Measurements from ENCODE around the gene NAA10. TPM values are rescaled to one million over a fixed set of nuclear protein-coding genes. Genes with fewer than 3 reads are reported as not detected.

NAA10 gene
- total and polyA plus RNA-seq, 8 donors, result 23.2 to 161 (median 57.3) TPM

- peak; percentile 45 to 60 for DNase-seq
- peaks cover 0 to 9% (median 0%) of the 10 kb centered on the region in 3 donors for H3K27me3 ChIP-seq
- no peak for TF ChIP-seq POLR2A (IDR thresholded peaks at IDR 0.05)
- TF ChIP-seq EP300 (IDR thresholded peaks at IDR 0.05), result no peak
- no peak for TF ChIP-seq POLR2AphosphoS5 (IDR thresholded peaks at IDR 0.05)
- no peak for TF ChIP-seq CTCF (IDR thresholded peaks at IDR 0.05)
- H3K9me3 ChIP-seq, result no peaks in the 10 kb centered on the region
- H3K4me3 ChIP-seq, result peak within 1 kb of the TSS; percentile 32 to 39 (median 38)
- H3K36me3 ChIP-seq, result peaks cover 0 to 16% (median 12%) of the 10 kb centered on the region in 4 donors
- intact Hi-C loops (cut with DNase I; ENCODE audit: low total_unique reads), result no loop called here
- H3K4me1 ChIP-seq, result peaks cover 0 to 39% (median 8%) of the 10 kb centered on the region in 4 donors
- WGBS, 5 donors, result 20 to 35% (median 28%) methylated on average over 1 to 31 of the region's 31 CpGs
- H3K27ac ChIP-seq, result peak within 1 kb of the TSS in 4 of 5 donors; percentile 27 to 76 (median 52)
Observed at GRCh38 chrX:153944140-153944799, 9.4 kb upstream of the NAA10 start, which contains the start of gene RENBP. RENBP (minus strand) TSS chrX:153944643; CDS start chrX:153944610, 33 bp downstream.

- Histone ChIP-seq H3K27ac (peak overlapping the region in 2 of 5 donors; percentile 13 to 22), H3K4me1 (peaks cover 0 to 21% (median 4%) of the 10 kb centered on the region in 4 donors), H3K9me3 (no peaks in the 10 kb centered on the region), H3K4me3 (peak overlapping the region in 1 of 4 donors; percentile 9), H3K27me3 (peaks cover 0 to 9% (median 0%) of the 10 kb centered on the region in 3 donors), H3K36me3 (no peaks in the 10 kb centered on the region)
- 38 to 60% (median 46%) methylated on average over 7 to 23 of the region's 23 CpGs for WGBS, 5 donors
- DNase-seq, result no peak
- intact Hi-C loops (cut with DNase I; ENCODE audit: low total_unique reads), result no loop called here
- TF ChIP-seq POLR2A (IDR thresholded peaks at IDR 0.05) (no peak), CTCF (IDR thresholded peaks at IDR 0.05) (no peak), POLR2AphosphoS5 (IDR thresholded peaks at IDR 0.05) (no peak), EP300 (IDR thresholded peaks at IDR 0.05) (no peak)
Observed at GRCh38 chrX:153941336-153942252, 6.8 kb upstream of the NAA10 start.

GRCh38 chrX:153939573-153939972 is 4.7 kb upstream of the NAA10 start:
- Histone ChIP-seq H3K27me3 (peaks cover 0 to 9% (median 0%) of the 10 kb centered on the region in 3 donors), H3K4me3 (no peak overlapping the region), H3K36me3 (no peaks in the 10 kb centered on the region), H3K9me3 (no peaks in the 10 kb centered on the region), H3K27ac (no peak overlapping the region), H3K4me1 (peaks cover 0 to 20% (median 12%) of the 10 kb centered on the region in 4 donors)
- no peak for TF ChIP-seq POLR2A (IDR thresholded peaks at IDR 0.05)
- no peak for TF ChIP-seq POLR2AphosphoS5 (IDR thresholded peaks at IDR 0.05)
- TF ChIP-seq CTCF (IDR thresholded peaks at IDR 0.05), result no peak
- no peak for TF ChIP-seq EP300 (IDR thresholded peaks at IDR 0.05)
- WGBS, 5 donors, result 56 to 72% (median 66%) methylated on average over 6 to 7 of the region's 7 CpGs
- DNase-seq, result no peak
- intact Hi-C loops (cut with DNase I; ENCODE audit: low total_unique reads), result no loop called here

- DNase-seq, result no peak
- H3K27me3 ChIP-seq, result no peaks in the 10 kb centered on the region
- H3K27ac ChIP-seq, result no peak overlapping the region
- H3K4me3 ChIP-seq, result no peak overlapping the region
- intact Hi-C loops (cut with DNase I; ENCODE audit: low total_unique reads), result no loop called here
- H3K9me3 ChIP-seq, result no peaks in the 10 kb centered on the region
- no peak for TF ChIP-seq POLR2A (IDR thresholded peaks at IDR 0.05)
- 68 to 79% (median 76%) methylated on average over 9 to 10 of the region's 10 CpGs for WGBS, 5 donors
- no peaks in the 10 kb centered on the region for H3K36me3 ChIP-seq
- peaks cover 0 to 23% (median 19%) of the 10 kb centered on the region in 4 donors for H3K4me1 ChIP-seq
Observed at GRCh38 chrX:153938226-153938786, 3.5 kb upstream of the NAA10 start.
